MCF 10A (cell line): ENCODE results near the gene IL26. TPM values are rescaled to one million over a fixed set of nuclear protein-coding genes. Genes with fewer than 3 reads are reported as not detected.
"Not testable (repeated sequence)": the region's sequence is repeated elsewhere in the genome, so short reads cannot be mapped to it uniquely, and the experiment has no call there.

ENCODE experiments used
- BruUV-seq: library from RNA; stranded (reverse); fragments of 400-500 nt; replicated peaks from 2 replicates; lab custom pipeline; 2021; lab: Mats Ljungman, UMichigan
- CTCF ChIA-PET: fragments of 300-600 bp; sonication (Branson Sonifier 250); formaldehyde crosslinking; extraction: SDS; loops from one replicate; lab custom pipeline; 2021; ENCODE audit warnings: antibody characterized with exemption, inconsistent platforms; lab: Yijun Ruan, JAX
- POLR2A ChIA-PET: fragments of 300-600, 350-650 bp; sonication (Branson Sonifier 250); formaldehyde crosslinking; extraction: SDS; loops from one replicate; lab custom pipeline; 2020; ENCODE audit warnings: antibody characterized with exemption, inconsistent platforms; lab: Yijun Ruan, JAX
- DNase-seq: peaks from one replicate; pipeline ENCODE4 v3.0.0-alpha.2; 2018; ENCODE audit not compliant: unreplicated experiment
- H3K27ac Mint-ChIP-seq: one replicate; pipeline ENCODE4 v1.8.0; 2022; ENCODE audit warnings: mild to moderate bottlenecking, low read depth, mixed read lengths; ENCODE audit not compliant: unreplicated experiment
- H3K27me3 Mint-ChIP-seq: one replicate; pipeline ENCODE4 v1.8.0; 2022; ENCODE audit warnings: mixed read lengths; ENCODE audit not compliant: insufficient read depth, unreplicated experiment
- H3K36me3 Mint-ChIP-seq: one replicate; pipeline ENCODE4 v1.8.0; 2022; ENCODE audit warnings: mild to moderate bottlenecking, moderate library complexity, mixed read lengths; ENCODE audit not compliant: insufficient read depth, unreplicated experiment
- H3K4me1 Mint-ChIP-seq: one replicate; pipeline ENCODE4 v1.8.0; 2022; ENCODE audit warnings: mixed read lengths; ENCODE audit not compliant: insufficient read depth, unreplicated experiment
- H3K4me3 Mint-ChIP-seq: one replicate; pipeline ENCODE4 v1.8.0; 2022; ENCODE audit warnings: mild to moderate bottlenecking, moderate library complexity, mixed read lengths; ENCODE audit not compliant: unreplicated experiment
- H3K9me3 Mint-ChIP-seq: one replicate; pipeline ENCODE4 v1.8.0; 2022; ENCODE audit warnings: mixed read lengths; ENCODE audit not compliant: unreplicated experiment
- CTCF ChIP-seq: fragments of 200-600 bp; IDR thresholded peaks from one replicate; pipeline ENCODE4 v1.8.0; 2022; ENCODE audit warnings: antibody characterized with exemption, mild to moderate bottlenecking; ENCODE audit not compliant: unreplicated experiment
- intact Hi-C: fragments of 100-400 bp; cut with micrococcal nuclease; formaldehyde crosslinking; loops from 2 replicates; pipeline ENCODE4 v1.14.1; 2022
- total RNA-seq: library from RNA; stranded (reverse); gene quantifications from 2 replicates; pipeline ENCODE4 v1.2.3, GENCODE V29; 2022

IL26 gene
- total RNA-seq, 1 experiment from 2014 or later = not detected

- POLR2A ChIA-PET = interaction anchor here (0.7 kb wide), 1 partner anchor 524 kb away, joined by 3 read pairs; no protein-coding TSS in a partner anchor
- DNase-seq = no peak
- H3K27me3 Mint-ChIP-seq = no peaks in the 10 kb centered on the region
- no peak for TF ChIP-seq CTCF
- H3K36me3 Mint-ChIP-seq = no peaks in the 10 kb centered on the region
- H3K27ac Mint-ChIP-seq = no peak overlapping the region
- no peak overlapping the region for H3K4me3 Mint-ChIP-seq
- no peaks in the 10 kb centered on the region for H3K9me3 Mint-ChIP-seq
- no TSS peak for BruUV-seq
- CTCF ChIA-PET = interaction anchor here (0.7 to 0.9 kb wide), 2 partner anchors 118 to 128 kb away, joined by 3 to 4 read pairs; no protein-coding TSS in a partner anchor
- intact Hi-C loops = no loop called here
- no peaks in the 10 kb centered on the region for H3K4me1 Mint-ChIP-seq
Observed at GRCh38 chr12:68177562-68177961, 48.0 kb downstream of the IL26 start.

DNA sequence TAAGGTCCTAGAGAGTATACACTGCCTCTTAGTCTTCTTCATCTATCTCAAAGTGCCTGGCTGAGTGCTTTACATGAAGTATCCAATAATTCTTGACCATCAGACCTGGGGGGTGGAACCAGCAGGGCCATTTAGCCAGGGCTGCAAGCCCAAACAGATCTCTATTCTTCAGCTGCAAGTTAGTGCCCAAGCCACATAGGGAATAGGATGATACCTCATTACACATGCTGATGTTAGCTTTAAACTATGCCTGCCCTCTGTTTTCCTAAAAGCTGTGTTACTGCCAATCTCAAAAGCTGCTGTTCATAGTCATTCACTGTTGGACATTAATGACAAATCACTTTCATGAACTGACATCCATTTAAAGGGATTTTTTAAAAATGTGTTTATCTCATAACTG, 49.4 kb downstream of the IL26 start:
- Mint-ChIP-seq H3K27me3 (no peaks in the 10 kb centered on the region), H3K36me3 (no peaks in the 10 kb centered on the region), H3K9me3 (no peaks in the 10 kb centered on the region), H3K4me1 (no peaks in the 10 kb centered on the region), H3K27ac (no peak overlapping the region), H3K4me3 (no peak overlapping the region)
- BruUV-seq = no TSS peak
- TF ChIP-seq CTCF = no peak
- intact Hi-C loops = no loop called here
- CTCF ChIA-PET = interaction anchor here (0.7 to 1.4 kb wide), 3 partner anchors 17 to 182 kb away, joined by 3 to 4 read pairs (median 4); partner anchors contain the start of gene IFNG
- POLR2A ChIA-PET = no interaction called here
- DNase-seq = no peak

DNA sequence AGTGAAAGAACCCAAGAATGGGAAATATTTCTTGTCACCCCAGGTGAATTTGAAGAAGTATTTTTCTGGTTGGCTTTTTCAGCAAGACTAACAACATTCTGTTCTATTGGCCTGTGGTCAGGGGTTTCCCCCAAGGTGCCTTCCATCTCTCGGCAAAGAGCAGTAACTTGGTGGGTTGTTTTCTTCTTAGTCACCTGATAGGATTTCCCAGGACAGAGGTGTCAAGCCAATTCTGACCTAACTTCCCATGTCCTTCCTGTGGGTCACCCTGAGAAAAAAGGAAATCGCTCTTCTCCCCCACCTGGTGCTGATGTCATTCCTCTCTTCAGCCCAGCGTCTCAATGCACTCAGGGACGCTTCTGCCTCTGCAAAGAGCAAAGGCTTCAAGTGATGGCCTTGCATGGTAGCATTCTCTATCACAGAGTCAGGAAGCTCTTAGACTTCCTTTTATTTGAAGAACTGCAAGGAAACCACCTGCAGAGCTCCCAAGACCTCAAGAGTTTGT, 50.0 kb downstream of the IL26 start:
- ChIA-PET POLR2A (no interaction called here), CTCF (interaction anchor here (0.7 to 1.4 kb wide), 3 partner anchors 16 to 181 kb away, joined by 3 to 4 read pairs (median 4); partner anchors contain the start of gene IFNG)
- no peak for TF ChIP-seq CTCF
- Mint-ChIP-seq H3K27me3 (no peaks in the 10 kb centered on the region), H3K36me3 (no peaks in the 10 kb centered on the region), H3K4me1 (no peaks in the 10 kb centered on the region), H3K27ac (no peak overlapping the region), H3K9me3 (no peaks in the 10 kb centered on the region), H3K4me3 (no peak overlapping the region)
- DNase-seq = no peak
- no TSS peak for BruUV-seq
- intact Hi-C loops = no loop called here

DNA sequence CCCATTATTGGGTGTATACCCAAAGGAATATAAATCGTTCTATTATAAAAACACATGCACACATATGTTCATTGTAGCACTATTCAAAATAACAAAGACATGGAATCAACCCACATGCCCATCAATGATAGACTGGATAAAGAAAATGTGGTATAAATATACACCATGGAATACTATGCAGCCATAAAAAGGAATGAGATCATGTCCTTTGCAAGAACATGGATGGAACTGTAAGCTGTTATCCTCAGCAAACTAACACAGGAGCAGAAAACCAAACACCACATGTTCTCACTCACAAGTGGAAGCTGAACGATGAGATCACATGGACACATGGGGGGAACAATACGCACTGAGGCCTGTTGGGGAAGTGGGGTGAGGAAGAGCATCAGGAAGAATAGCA, 50.8 kb downstream of the IL26 start:
- H3K27ac Mint-ChIP-seq, POLR2A ChIA-PET, BruUV-seq: not testable (repeated sequence)

More for the DNA sequence above, 50.8 kb downstream of the IL26 start:
- H3K27me3 Mint-ChIP-seq, H3K4me3 Mint-ChIP-seq, H3K4me1 Mint-ChIP-seq, DNase-seq, H3K9me3 Mint-ChIP-seq, H3K36me3 Mint-ChIP-seq, CTCF ChIA-PET, intact Hi-C loops: not testable (repeated sequence)
